HG02763 (cell line): ENCODE measurements around the gene MRPL41.
"Not testable (repeated sequence)": the region's sequence is repeated elsewhere in the genome, so short reads cannot be mapped to it uniquely, and the experiment has no call there.

Experiments
- ATAC-seq: cut with Tn5 transposase; IDR thresholded peaks from one replicate; pipeline ENCODE4 v1.9.1; 2021; ENCODE audit warnings: mild to moderate bottlenecking, moderate library complexity; ENCODE audit not compliant: unreplicated experiment

MRPL41 gene

GRCh38 chr9:137550958-137551263 lies 768 bp upstream of the MRPL41 start:
- not testable (repeated sequence) for ATAC-seq

GRCh38 chr9:137552022-137552768 lies 516 bp downstream of the MRPL41 start:
- peak; percentile 23 for ATAC-seq

- not testable (repeated sequence) for ATAC-seq
Measured at GRCh38 chr9:137553654-137554053, 2.0 kb downstream of the MRPL41 start.

GRCh38 chr9:137554349-137554748 lies 2.7 kb downstream of the MRPL41 start:
- no peak for ATAC-seq

GRCh38 chr9:137555179-137555578 lies 3.5 kb downstream of the MRPL41 start:
- ATAC-seq = no peak

GRCh38 chr9:137556069-137556838 lies 4.6 kb downstream of the MRPL41 start:
- no peak for ATAC-seq

GRCh38 chr9:137558127-137558526 lies 6.4 kb downstream of the MRPL41 start:
- no peak for ATAC-seq

GRCh38 chr9:137564134-137564533 lies 12.5 kb downstream of the MRPL41 start:
- no peak for ATAC-seq

GRCh38 chr9:137564817-137565411 lies 13.2 kb downstream of the MRPL41 start:
- ATAC-seq = no peak

GRCh38 chr9:137568445-137568844 lies 16.8 kb downstream of the MRPL41 start:
- ATAC-seq = not testable (repeated sequence)

GRCh38 chr9:137569609-137570203 lies 18.0 kb downstream of the MRPL41 start:
- no peak for ATAC-seq

- no peak for ATAC-seq
Measured at GRCh38 chr9:137570566-137570965, 18.9 kb downstream of the MRPL41 start.

- ATAC-seq = no peak
Measured at GRCh38 chr9:137574192-137574591, 22.5 kb downstream of the MRPL41 start.

- ATAC-seq = no peak
Measured at GRCh38 chr9:137575364-137575715, 23.7 kb downstream of the MRPL41 start.

GRCh38 chr9:137575716-137576411 lies 24.2 kb downstream of the MRPL41 start:
- ATAC-seq = no peak

GRCh38 chr9:137578518-137579258 lies 27.0 kb downstream of the MRPL41 start, which contains the start of gene DPH7:
DPH7 (minus strand) TSS chr9:137578925; CDS start chr9:137578777, 148 bp downstream.
- ATAC-seq = peak; percentile 77

- no peak for ATAC-seq
Measured at GRCh38 chr9:137579259-137579604, 27.6 kb downstream of the MRPL41 start.

- ATAC-seq = no peak
Measured at GRCh38 chr9:137580209-137580953, 28.7 kb downstream of the MRPL41 start.

- no peak for ATAC-seq
Measured at GRCh38 chr9:137580954-137581322, 29.3 kb downstream of the MRPL41 start.
